Bone marrow (tissue), 2 donors: Measurements from ENCODE around the gene RIMBP2.

Experiments
- DNase-seq, 2 donors: peaks; one replicate each; lab custom pipeline; 2025; lab: John Stamatoyannopoulos, UW

RIMBP2 gene

GRCh38 chr12:130421896-130422295, 294.2 kb downstream of the RIMBP2 start:
- no peak for DNase-seq

GRCh38 chr12:130420071-130420470, 296.0 kb downstream of the RIMBP2 start:
- DNase-seq = no peak

GRCh38 chr12:130419116-130419515, 297.0 kb downstream of the RIMBP2 start:
- no peak for DNase-seq

GRCh38 chr12:130418251-130418650, 297.8 kb downstream of the RIMBP2 start:
- DNase-seq = no peak

GRCh38 chr12:130414381-130414780, 301.7 kb downstream of the RIMBP2 start:
- DNase-seq = no peak

GRCh38 chr12:130413909-130414308, 302.2 kb downstream of the RIMBP2 start:
- no peak for DNase-seq

- no peak for DNase-seq
Observed at GRCh38 chr12:130412384-130412783, 303.7 kb downstream of the RIMBP2 start.

- DNase-seq = no peak
Observed at GRCh38 chr12:130405332-130405731, 310.8 kb downstream of the RIMBP2 start.

- DNase-seq = no peak
Observed at GRCh38 chr12:130401703-130402102, 314.4 kb downstream of the RIMBP2 start.

GRCh38 chr12:130398100-130398848, 317.8 kb downstream of the RIMBP2 start:
- DNase-seq = no peak

- DNase-seq = no peak
Observed at GRCh38 chr12:130396667-130397066, 319.4 kb downstream of the RIMBP2 start.

GRCh38 chr12:130394906-130395305, 321.2 kb downstream of the RIMBP2 start:
- no peak for DNase-seq

- DNase-seq = no peak
Observed at GRCh38 chr12:130391186-130391585, 324.9 kb downstream of the RIMBP2 start.

- no peak for DNase-seq
Observed at GRCh38 chr12:130385193-130385592, 330.9 kb downstream of the RIMBP2 start.

- DNase-seq = no peak
Observed at GRCh38 chr12:130384234-130384633, 331.9 kb downstream of the RIMBP2 start.

GRCh38 chr12:130382818-130383217, 333.3 kb downstream of the RIMBP2 start:
- no peak for DNase-seq

- DNase-seq = no peak
Observed at GRCh38 chr12:130375296-130376287, 340.5 kb downstream of the RIMBP2 start.

GRCh38 chr12:130374083-130374482, 342.0 kb downstream of the RIMBP2 start:
- DNase-seq = no peak

- no peak for DNase-seq
Observed at GRCh38 chr12:130372936-130373335, 343.2 kb downstream of the RIMBP2 start.

- no peak for DNase-seq
Observed at GRCh38 chr12:130371296-130371695, 344.8 kb downstream of the RIMBP2 start.

- DNase-seq = no peak
Observed at GRCh38 chr12:130369816-130370215, 346.3 kb downstream of the RIMBP2 start.

GRCh38 chr12:130367523-130367922, 348.6 kb downstream of the RIMBP2 start:
- no peak for DNase-seq

- DNase-seq = no peak
Observed at GRCh38 chr12:130367003-130367402, 349.1 kb downstream of the RIMBP2 start.
